GM12878 (cell line): Measurements from ENCODE around the gene ZKSCAN7. TPM values are rescaled to one million over a fixed set of nuclear protein-coding genes. Genes with fewer than 3 reads are reported as not detected.
A peak's percentile ranks its signal among the peaks of the same experiment; 100 is the strongest.

ENCODE experiments used
- ASH2L ChIP-seq: fragments of 300-600, 200-600 bp; sonication (generic); IDR thresholded peaks from 2 replicates; pipeline ENCODE4 v1.6.1; 2017; ENCODE audit warnings: low read depth, mild to moderate bottlenecking, borderline replicate concordance
- CUX1 ChIP-seq: IDR thresholded peaks from 2 replicates; pipeline ENCODE4 v1.6.1; 2012; ENCODE audit warnings: improper control_type of control experiment, low read depth, low read length; ENCODE audit not compliant: insufficient replicate concordance
- KAT2A ChIP-seq: conservative IDR thresholded peaks from 2 replicates; pipeline ENCODE4 v1.6.1; 2011; ENCODE audit warnings: low read depth, low read length; ENCODE audit not compliant: control insufficient read depth
- MLLT1 ChIP-seq: fragments of 450-650 bp; IDR thresholded peaks from 2 replicates; pipeline ENCODE4 v1.6.1; 2016; ENCODE audit warnings: mild to moderate bottlenecking
- SP1 ChIP-seq: IDR thresholded peaks from one replicate; pipeline ENCODE4 v1.6.1; 2011; ENCODE audit warnings: low read depth, low read length
- SREBF2 ChIP-seq: IDR thresholded peaks from 2 replicates; pipeline ENCODE4 v1.6.1; 2012; ENCODE audit warnings: mild to moderate bottlenecking, low read length
- ZBTB33 ChIP-seq: fragments of 450-650 bp; IDR thresholded peaks from 2 replicates; pipeline ENCODE4 v1.6.1; 2017; ENCODE audit warnings: mild to moderate bottlenecking
- ZNF622 ChIP-seq: fragments of 450-650 bp; IDR thresholded peaks from 2 replicates; pipeline ENCODE4 v1.6.1; 2017; ENCODE audit warnings: mild to moderate bottlenecking, inconsistent platforms
- polyA plus RNA-seq, 11 experiments: library from polyadenylated mRNA; depleted of rRNA in 4 of 11; unstranded in 6 of 11; stranded (reverse) in 5 of 11; fragments of >200 nt; fragmentation: Nextera tagmentation in 4 of 11; fragmentation: Illumina TruSeq in 1 of 11; extraction: Ambion mirVana in 4 of 11; extraction: Trizol in 1 of 11; gene quantifications; 1 replicate in 1 of 11; 2 replicates in 10 of 11; pipeline versions ENCODE4 v1.2.1 to v1.2.3, GENCODE V29; 2011 to 2016; ENCODE audit warnings: inconsistent platforms in 2 of 11, missing spikeins in 2 of 11, low read depth in 1 of 11
- total RNA-seq, 4 experiments: library from RNA; depleted of rRNA in 3 of 4; stranded (reverse); fragments of >200 nt in 3 of 4; fragmentation: Illumina TruSeq in 1 of 4; extraction: Trizol in 1 of 4; gene quantifications; 2 replicates each; pipeline versions ENCODE4 v1.2.1 to v1.2.3, GENCODE V29; 2013 to 2021
- TF ChIP-seq, protein P1 (sequence below): fragments of 450-650 bp; formaldehyde crosslinking; IDR thresholded peaks from 2 replicates; pipeline ENCODE4 v1.5.0; 2022; ENCODE audit warnings: mild to moderate bottlenecking, missing genetic modification characterization
- TF ChIP-seq, protein P2 (sequence below): fragments of 450-650 bp; IDR thresholded peaks from 2 replicates; pipeline ENCODE4 v1.6.1; 2017; ENCODE audit warnings: mild to moderate bottlenecking, moderate library complexity

The ZKSCAN7 gene
- total and polyA plus RNA-seq, 10 of the 15 experiments (the other 5 are each of a cell fraction or from before 2014, with no cell fraction given), result 0.77 to 6.0 (median 3.5) TPM

- no peak for TF ChIP-seq ZNF622
- TF ChIP-seq, protein P1, sequence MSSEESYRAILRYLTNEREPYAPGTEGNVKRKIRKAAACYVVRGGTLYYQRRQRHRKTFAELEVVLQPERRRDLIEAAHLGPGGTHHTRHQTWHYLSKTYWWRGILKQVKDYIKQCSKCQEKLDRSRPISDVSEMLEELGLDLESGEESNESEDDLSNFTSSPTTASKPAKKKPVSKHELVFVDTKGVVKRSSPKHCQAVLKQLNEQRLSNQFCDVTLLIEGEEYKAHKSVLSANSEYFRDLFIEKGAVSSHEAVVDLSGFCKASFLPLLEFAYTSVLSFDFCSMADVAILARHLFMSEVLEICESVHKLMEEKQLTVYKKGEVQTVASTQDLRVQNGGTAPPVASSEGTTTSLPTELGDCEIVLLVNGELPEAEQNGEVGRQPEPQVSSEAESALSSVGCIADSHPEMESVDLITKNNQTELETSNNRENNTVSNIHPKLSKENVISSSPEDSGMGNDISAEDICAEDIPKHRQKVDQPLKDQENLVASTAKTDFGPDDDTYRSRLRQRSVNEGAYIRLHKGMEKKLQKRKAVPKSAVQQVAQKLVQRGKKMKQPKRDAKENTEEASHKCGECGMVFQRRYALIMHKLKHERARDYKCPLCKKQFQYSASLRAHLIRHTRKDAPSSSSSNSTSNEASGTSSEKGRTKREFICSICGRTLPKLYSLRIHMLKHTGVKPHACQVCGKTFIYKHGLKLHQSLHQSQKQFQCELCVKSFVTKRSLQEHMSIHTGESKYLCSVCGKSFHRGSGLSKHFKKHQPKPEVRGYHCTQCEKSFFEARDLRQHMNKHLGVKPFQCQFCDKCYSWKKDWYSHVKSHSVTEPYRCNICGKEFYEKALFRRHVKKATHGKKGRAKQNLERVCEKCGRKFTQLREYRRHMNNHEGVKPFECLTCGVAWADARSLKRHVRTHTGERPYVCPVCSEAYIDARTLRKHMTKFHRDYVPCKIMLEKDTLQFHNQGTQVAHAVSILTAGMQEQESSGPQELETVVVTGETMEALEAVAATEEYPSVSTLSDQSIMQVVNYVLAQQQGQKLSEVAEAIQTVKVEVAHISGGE, result no peak
- TF ChIP-seq SP1, result no peak
- no peak for TF ChIP-seq ZBTB33
- no peak for TF ChIP-seq CUX1
- no peak for TF ChIP-seq SREBF2
- TF ChIP-seq ASH2L, result no peak
- no peak for TF ChIP-seq KAT2A
- peak; percentile 71; the same call in 1 of the 2 replicates for TF ChIP-seq MLLT1
- TF ChIP-seq, protein P2, sequence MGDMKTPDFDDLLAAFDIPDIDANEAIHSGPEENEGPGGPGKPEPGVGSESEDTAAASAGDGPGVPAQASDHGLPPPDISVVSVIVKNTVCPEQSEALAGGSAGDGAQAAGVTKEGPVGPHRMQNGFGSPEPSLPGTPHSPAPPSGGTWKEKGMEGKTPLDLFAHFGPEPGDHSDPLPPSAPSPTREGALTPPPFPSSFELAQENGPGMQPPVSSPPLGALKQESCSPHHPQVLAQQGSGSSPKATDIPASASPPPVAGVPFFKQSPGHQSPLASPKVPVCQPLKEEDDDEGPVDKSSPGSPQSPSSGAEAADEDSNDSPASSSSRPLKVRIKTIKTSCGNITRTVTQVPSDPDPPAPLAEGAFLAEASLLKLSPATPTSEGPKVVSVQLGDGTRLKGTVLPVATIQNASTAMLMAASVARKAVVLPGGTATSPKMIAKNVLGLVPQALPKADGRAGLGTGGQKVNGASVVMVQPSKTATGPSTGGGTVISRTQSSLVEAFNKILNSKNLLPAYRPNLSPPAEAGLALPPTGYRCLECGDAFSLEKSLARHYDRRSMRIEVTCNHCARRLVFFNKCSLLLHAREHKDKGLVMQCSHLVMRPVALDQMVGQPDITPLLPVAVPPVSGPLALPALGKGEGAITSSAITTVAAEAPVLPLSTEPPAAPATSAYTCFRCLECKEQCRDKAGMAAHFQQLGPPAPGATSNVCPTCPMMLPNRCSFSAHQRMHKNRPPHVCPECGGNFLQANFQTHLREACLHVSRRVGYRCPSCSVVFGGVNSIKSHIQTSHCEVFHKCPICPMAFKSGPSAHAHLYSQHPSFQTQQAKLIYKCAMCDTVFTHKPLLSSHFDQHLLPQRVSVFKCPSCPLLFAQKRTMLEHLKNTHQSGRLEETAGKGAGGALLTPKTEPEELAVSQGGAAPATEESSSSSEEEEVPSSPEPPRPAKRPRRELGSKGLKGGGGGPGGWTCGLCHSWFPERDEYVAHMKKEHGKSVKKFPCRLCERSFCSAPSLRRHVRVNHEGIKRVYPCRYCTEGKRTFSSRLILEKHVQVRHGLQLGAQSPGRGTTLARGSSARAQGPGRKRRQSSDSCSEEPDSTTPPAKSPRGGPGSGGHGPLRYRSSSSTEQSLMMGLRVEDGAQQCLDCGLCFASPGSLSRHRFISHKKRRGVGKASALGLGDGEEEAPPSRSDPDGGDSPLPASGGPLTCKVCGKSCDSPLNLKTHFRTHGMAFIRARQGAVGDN, result peak; percentile 68
Observed at GRCh38 chr3:44554626-44555592, at the start of gene ZKSCAN7 (continued).
